ENCODE results near the gene RXRA.

DNA sequence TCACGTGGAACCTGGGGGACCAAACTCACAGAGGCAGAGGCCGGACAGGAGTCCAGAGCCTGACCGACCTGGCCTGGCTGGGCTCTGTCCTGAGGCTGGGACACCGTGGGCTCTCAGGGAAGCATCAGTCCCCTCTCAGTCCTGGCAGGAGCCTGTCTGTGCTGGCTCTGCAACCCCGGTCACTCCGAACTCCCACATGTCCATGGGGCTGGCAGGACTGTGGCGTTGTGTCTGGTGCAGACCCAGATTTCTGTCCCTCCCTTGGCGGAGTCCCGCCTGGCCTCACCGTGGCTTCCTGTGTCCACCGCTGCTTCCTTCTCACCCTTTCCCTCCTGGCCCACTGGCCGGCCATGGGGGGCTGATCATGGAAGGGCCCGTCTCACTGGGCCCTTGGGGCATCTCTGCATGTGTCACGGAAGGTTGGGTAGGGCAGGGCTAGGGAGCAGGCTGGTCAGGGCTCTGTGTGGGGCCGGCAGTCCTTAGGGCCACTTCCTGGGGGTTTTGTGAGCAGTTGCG, 68.8 kb downstream of the RXRA start:
- TF ChIP-seq, protein P1, sequence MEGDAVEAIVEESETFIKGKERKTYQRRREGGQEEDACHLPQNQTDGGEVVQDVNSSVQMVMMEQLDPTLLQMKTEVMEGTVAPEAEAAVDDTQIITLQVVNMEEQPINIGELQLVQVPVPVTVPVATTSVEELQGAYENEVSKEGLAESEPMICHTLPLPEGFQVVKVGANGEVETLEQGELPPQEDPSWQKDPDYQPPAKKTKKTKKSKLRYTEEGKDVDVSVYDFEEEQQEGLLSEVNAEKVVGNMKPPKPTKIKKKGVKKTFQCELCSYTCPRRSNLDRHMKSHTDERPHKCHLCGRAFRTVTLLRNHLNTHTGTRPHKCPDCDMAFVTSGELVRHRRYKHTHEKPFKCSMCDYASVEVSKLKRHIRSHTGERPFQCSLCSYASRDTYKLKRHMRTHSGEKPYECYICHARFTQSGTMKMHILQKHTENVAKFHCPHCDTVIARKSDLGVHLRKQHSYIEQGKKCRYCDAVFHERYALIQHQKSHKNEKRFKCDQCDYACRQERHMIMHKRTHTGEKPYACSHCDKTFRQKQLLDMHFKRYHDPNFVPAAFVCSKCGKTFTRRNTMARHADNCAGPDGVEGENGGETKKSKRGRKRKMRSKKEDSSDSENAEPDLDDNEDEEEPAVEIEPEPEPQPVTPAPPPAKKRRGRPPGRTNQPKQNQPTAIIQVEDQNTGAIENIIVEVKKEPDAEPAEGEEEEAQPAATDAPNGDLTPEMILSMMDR (IDR thresholded peaks at IDR 0.05) = no peak
- no peak for TF ChIP-seq ZFX (IDR thresholded peaks at IDR 0.05; ENCODE audit: borderline replicate concordance)

All from 22Rv1 (cell line).